Measurements from ENCODE around the gene MSH3.

DNA sequence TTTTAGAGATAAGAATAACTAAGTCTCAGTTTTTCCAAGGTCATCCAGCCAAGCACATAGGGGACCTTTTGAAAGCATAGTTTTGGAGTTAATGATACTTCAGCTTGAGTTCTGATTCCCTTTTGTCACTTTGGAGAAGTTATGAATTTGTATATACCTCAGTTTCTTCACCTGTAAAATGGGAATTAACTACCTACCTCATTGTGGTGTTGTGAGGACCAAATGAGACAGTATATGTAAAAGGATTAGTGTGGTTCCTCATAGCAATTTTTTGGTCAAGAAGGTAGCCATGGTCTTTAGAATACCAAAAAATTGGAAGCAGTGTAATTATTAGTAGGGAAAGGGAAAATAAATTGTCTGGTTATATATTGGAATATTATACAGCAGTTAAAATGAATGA, 98.0 kb downstream of the MSH3 start:
- TF ChIP-seq POLR2A (IDR thresholded peaks at IDR 0.05) (no peak), CTCF (IDR thresholded peaks at IDR 0.05) (no peak)

Measured in prostate gland (tissue), 2 donors.